ENCODE results near the gene MRPL43.
"Not testable (repeated sequence)": the region's sequence is repeated elsewhere in the genome, so short reads cannot be mapped to it uniquely, and the experiment has no call there.

- not testable (repeated sequence) for TF ChIP-seq CTCF (conservative IDR thresholded peaks at IDR 0.05; ENCODE audit: low read length); EZH2phosphoT487 (IDR thresholded peaks at IDR 0.05; ENCODE audit: borderline replicate concordance, low read depth, low read length)
Measured at GRCh38 chr10:100975397-100975796, 11.9 kb downstream of the MRPL43 start.

Measured in OCI-LY7 (cell line).